ENCODE data around the gene ELAVL1. TPM values are rescaled to one million over a fixed set of nuclear protein-coding genes. Genes with fewer than 3 reads are reported as not detected.

The ELAVL1 gene
- total and polyA plus RNA-seq, 2 of the 13 experiments (the other 11 are each of a cell fraction or from before 2014, with no cell fraction given): 27.9 to 38.4 TPM

- no peak for ATAC-seq
- intact Hi-C loops (cut with micrococcal nuclease; ENCODE audit: unreplicated experiment): no loop called here
- H3K4me3 ChIP-seq (replicated peaks in 1 of 3; ENCODE audit: insufficient read depth in 1 of 3, low read depth in 2 of 3, low read length in 3 of 3): no peak overlapping the region
- no peak overlapping the region for H3K27ac ChIP-seq (ENCODE audit: extremely low read length, insufficient read depth, low read length)
- H3K9ac ChIP-seq (ENCODE audit: insufficient read depth, low read depth, low read length): no peak overlapping the region
- no peaks in the 10 kb centered on the region for H4K20me1 ChIP-seq (ENCODE audit: insufficient read depth, low read length)
- H3K27me3 ChIP-seq (ENCODE audit: control insufficient read depth in 1 of 2, insufficient read depth in 2 of 2, low read length in 2 of 2): no peaks in the 10 kb centered on the region
- H3K4me1 ChIP-seq (ENCODE audit: insufficient read depth, low read length): no peaks in the 10 kb centered on the region
- no peak for FAIRE-seq
- no peaks in the 10 kb centered on the region for H3K9me3 ChIP-seq (ENCODE audit: low read length)
- no peak overlapping the region for H2AFZ ChIP-seq (ENCODE audit: low read length)
- CTCF ChIA-PET (ENCODE audit: low intra/inter-chr PET ratio, low total read pairs): no interaction called here
- no peak for DNase-seq (ENCODE audit: low spot score)
- H3K79me2 ChIP-seq (ENCODE audit: insufficient read depth, low read length): no peaks in the 10 kb centered on the region
- in situ Hi-C loops (cut with HindIII; ENCODE audit: extremely low pct_ligation_motif_present, low pct_unique_long_range_greater_than_20kb): no loop called here
- peaks cover 37 to 66% of the 10 kb centered on the region in 2 experiments; a peak in 4 of 5 replicates for H3K36me3 ChIP-seq (replicated peaks in 1 of 2; ENCODE audit: control insufficient read depth in 1 of 2, insufficient read depth in 2 of 2, low read length in 2 of 2)
- POLR2A ChIA-PET: interaction anchor here (4.6 to 5.2 kb wide), 2 partner anchors 11 to 13 kb away, joined by 34 to 57 read pairs; partner anchors contain the start of genes SNAPC2 and TIMM44
- no TSS peak for BruUV-seq (replicated peaks)
- WGBS (ENCODE audit: low lambda C conversion rate): 96% methylated on average over 10 of the region's 32 CpGs
- H3K4me2 ChIP-seq (ENCODE audit: low read depth, low read length): no peak overlapping the region
- TF ChIP-seq KAT8 (CRISPR knock-in tag; IDR thresholded peaks at IDR 0.05) (no peak), GATAD2A (CRISPR knock-in tag; IDR thresholded peaks at IDR 0.05) (no peak), ZSCAN9 (CRISPR knock-in tag; IDR thresholded peaks at IDR 0.05; ENCODE audit: borderline replicate concordance) (no peak), ZNF816 (CRISPR knock-in tag; IDR thresholded peaks at IDR 0.05; ENCODE audit: borderline replicate concordance) (no peak), ZNF207 (IDR thresholded peaks at IDR 0.05; ENCODE audit: borderline replicate concordance) (no peak), CENPT (CRISPR knock-in tag; IDR thresholded peaks at IDR 0.05; ENCODE audit: low read depth) (no peak), HNF4G (IDR thresholded peaks at IDR 0.05; ENCODE audit: borderline replicate concordance, low read depth, low read length) (no peak), HNF4G (CRISPR knock-in tag; IDR thresholded peaks at IDR 0.05; ENCODE audit: borderline replicate concordance, low read depth) (no peak)
- TF ChIP-seq, protein P1, sequence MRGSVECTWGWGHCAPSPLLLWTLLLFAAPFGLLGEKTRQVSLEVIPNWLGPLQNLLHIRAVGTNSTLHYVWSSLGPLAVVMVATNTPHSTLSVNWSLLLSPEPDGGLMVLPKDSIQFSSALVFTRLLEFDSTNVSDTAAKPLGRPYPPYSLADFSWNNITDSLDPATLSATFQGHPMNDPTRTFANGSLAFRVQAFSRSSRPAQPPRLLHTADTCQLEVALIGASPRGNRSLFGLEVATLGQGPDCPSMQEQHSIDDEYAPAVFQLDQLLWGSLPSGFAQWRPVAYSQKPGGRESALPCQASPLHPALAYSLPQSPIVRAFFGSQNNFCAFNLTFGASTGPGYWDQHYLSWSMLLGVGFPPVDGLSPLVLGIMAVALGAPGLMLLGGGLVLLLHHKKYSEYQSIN (CRISPR knock-in tag; IDR thresholded peaks at IDR 0.05; ENCODE audit: borderline replicate concordance): no peak
- TF ChIP-seq, protein P2, sequence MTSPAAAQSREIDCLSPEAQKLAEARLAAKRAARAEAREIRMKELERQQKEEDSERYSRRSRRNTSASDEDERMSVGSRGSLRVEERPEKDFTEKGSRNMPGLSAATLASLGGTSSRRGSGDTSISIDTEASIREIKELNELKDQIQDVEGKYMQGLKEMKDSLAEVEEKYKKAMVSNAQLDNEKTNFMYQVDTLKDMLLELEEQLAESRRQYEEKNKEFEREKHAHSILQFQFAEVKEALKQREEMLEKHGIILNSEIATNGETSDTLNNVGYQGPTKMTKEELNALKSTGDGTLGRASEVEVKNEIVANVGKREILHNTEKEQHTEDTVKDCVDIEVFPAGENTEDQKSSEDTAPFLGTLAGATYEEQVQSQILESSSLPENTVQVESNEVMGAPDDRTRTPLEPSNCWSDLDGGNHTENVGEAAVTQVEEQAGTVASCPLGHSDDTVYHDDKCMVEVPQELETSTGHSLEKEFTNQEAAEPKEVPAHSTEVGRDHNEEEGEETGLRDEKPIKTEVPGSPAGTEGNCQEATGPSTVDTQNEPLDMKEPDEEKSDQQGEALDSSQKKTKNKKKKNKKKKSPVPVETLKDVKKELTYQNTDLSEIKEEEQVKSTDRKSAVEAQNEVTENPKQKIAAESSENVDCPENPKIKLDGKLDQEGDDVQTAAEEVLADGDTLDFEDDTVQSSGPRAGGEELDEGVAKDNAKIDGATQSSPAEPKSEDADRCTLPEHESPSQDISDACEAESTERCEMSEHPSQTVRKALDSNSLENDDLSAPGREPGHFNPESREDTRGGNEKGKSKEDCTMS (CRISPR knock-in tag; conservative IDR thresholded peaks at IDR 0.05): no peak
- TF ChIP-seq, protein P3, sequence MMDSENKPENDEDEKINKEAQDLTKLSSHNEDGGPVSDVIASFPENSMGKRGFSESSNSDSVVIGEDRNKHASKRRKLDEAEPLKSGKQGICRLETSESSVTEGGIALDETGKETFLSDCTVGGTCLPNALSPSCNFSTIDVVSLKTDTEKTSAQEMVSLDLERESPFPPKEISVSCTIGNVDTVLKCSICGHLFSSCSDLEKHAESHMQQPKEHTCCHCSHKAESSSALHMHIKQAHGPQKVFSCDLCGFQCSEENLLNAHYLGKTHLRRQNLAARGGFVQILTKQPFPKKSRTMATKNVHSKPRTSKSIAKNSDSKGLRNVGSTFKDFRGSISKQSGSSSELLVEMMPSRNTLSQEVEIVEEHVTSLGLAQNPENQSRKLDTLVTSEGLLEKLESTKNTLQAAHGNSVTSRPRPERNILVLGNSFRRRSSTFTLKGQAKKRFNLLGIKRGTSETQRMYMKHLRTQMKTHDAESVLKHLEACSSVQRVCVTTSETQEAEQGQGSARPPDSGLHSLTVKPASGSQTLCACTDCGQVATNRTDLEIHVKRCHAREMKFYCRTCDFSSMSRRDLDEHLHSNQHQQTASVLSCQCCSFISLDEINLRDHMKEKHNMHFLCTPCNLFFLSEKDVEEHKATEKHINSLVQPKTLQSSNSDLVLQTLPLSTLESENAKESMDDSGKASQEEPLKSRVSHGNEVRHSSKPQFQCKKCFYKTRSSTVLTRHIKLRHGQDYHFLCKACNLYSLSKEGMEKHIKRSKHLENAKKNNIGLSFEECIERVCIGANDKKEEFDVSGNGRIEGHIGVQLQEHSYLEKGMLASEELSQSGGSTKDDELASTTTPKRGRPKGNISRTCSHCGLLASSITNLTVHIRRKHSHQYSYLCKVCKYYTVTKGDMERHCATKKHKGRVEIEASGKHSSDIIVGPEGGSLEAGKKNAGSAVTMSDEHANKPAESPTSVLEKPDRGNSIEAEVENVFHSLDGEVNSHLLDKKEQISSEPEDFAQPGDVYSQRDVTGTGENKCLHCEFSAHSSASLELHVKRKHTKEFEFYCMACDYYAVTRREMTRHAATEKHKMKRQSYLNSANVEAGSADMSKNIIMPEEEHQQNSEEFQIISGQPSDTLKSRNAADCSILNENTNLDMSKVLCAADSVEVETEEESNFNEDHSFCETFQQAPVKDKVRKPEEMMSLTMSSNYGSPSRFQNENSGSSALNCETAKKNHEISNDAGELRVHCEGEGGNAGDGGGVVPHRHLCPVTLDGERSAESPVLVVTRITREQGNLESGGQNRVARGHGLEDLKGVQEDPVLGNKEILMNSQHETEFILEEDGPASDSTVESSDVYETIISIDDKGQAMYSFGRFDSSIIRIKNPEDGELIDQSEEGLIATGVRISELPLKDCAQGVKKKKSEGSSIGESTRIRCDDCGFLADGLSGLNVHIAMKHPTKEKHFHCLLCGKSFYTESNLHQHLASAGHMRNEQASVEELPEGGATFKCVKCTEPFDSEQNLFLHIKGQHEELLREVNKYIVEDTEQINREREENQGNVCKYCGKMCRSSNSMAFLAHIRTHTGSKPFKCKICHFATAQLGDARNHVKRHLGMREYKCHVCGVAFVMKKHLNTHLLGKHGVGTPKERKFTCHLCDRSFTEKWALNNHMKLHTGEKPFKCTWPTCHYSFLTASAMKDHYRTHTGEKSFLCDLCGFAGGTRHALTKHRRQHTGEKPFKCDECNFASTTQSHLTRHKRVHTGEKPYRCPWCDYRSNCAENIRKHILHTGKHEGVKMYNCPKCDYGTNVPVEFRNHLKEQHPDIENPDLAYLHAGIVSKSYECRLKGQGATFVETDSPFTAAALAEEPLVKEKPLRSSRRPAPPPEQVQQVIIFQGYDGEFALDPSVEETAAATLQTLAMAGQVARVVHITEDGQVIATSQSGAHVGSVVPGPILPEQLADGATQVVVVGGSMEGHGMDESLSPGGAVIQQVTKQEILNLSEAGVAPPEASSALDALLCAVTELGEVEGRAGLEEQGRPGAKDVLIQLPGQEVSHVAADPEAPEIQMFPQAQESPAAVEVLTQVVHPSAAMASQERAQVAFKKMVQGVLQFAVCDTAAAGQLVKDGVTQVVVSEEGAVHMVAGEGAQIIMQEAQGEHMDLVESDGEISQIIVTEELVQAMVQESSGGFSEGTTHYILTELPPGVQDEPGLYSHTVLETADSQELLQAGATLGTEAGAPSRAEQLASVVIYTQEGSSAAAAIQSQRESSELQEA (CRISPR knock-in tag; IDR thresholded peaks at IDR 0.05; ENCODE audit: not compliant biosample characterization): no peak
These were observed 73.0 kb downstream of the ELAVL1 start for GRCh38 chr19:7932276-7932929.
